ENCODE results near the gene USHBP1.

USHBP1 gene

GRCh38 chr19:17237747-17238706 lies 26.5 kb downstream of the USHBP1 start:
- no peak for DNase-seq (ENCODE audit: low read depth)

DNA sequence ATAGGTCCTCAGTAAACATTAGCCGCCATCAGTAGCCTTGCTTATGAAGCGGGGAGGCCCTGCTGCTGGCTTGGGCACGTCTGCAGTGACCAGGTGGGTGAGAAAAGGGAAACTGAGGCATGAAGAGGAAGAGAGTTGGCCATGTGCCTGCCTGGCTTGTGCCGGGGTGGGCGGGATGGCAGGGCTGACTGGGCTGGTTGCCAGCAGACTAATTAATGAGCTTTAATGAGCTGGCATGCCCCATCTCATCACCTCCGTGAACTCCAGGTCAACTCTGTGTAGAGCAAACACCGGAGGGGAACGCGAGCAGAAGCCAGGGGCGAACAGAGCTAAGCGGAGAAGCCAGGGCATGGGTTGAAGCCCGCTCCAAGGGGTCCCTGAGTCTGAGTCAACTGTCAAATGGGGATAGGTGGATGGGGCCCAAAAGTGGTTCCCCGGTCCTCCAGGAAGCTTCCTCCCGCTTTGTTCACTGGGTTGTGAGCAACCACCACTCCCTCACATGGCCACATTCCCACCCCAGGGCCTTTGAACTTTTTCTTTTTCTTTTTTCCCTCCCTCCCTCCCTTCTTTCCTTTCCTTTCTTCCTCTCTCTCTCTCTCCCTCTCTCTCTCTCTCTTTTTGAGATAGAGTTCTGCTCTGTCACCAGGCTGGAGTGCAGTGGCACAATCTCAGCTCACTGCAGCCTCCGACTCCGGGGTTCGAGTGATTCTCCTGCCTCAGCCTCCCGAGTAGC lies 27.6 kb downstream of the USHBP1 start:
- DNase-seq (ENCODE audit: low read depth) = no peak

GRCh38 chr19:17235971-17236777 lies 28.4 kb downstream of the USHBP1 start:
- no peak for DNase-seq (ENCODE audit: low read depth)

- peak; percentile 51 for DNase-seq (ENCODE audit: low read depth)
Measured at GRCh38 chr19:17235300-17235970, 29.1 kb downstream of the USHBP1 start.

DNA sequence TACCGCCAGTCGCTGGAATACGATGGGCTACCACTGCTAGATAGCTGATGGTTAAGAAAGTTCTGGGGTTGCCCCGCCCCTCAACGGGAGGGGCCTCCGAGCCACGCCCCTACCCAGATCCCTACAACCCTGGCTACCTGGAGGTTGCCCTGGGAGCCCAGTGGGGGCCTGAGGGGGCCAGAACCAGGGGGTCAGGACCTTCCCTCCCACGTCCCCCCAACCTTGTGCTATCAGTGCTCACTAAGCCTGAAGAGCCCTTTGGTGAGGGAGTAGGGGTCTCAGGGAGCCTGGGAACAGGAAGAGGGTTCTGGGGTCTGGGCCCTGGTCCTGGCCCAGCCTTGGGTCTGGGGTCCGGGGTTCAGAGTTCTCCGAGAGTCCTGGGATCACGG lies 29.6 kb downstream of the USHBP1 start:
- peak; percentile 54 for DNase-seq (ENCODE audit: low read depth)

DNA sequence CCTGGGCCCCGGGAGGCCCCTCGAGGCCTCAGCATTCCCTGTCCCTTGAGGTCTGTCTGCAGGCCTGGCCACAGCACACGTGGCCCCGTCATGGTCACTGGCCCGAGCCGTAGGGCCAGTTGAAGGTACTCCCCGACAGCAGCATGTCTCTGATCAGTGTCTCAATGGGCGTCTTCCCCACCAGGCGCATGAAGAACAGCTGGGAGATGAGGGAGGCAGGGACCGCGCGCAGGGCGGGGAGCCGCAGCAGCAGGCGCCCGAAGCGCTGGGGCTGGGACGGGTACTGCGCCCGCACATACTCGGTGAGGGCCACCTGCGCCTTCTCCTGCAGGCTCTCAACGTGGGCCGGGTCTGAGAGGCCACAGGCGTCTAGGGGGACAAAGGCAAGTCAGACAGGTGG lies 32.3 kb downstream of the USHBP1 start:
- DNase-seq (ENCODE audit: low read depth) = no peak

DNA sequence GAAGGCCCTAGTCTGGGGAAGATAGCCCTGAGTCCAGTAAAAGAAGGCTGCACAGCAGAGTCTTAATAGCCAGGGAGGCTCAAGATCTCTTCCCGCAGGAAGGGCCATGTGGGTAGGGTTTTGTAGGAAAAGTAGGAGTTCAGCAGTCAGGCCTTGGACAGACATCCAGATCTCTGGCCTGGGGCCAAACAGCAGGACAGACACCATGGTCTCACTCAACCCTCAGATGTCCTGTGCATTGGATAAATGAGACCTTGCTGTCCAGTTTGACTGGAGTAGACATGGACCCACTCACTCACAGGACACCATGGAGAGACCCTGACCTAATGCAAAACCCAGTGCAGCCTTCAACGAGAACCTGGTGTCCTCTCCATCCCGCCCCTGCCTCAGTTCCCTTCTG lies 34.7 kb downstream of the USHBP1 start:
- no peak for DNase-seq (ENCODE audit: low read depth)

DNA sequence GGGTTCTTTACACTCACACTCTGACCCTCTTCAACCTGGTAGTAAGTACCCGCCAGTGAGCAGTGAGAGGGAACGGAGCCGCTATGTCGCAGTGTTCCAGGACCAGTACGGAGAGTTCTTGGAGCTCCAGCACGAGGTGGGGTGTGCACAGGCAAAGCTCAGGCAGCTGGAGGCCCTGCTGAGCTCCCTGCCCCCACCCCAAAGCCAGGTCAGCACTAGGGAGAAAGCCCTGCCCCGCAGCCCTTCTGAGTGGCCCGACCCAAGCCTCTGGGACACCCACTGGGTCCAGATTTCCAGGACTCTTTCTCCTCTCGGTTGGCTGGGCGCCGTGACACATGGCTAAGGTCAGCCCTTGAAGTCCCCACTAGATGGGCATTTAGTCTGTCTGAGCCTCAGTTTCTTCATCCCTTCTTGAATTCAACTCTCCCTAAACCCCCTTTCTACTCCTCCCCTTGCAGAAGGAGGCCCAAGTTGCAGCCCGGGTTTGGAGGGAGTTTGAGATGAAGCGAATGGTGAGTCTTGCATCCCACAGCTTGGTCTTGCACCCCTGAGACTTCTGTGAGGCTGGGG lies 36.7 kb downstream of the USHBP1 start:
- DNase-seq (ENCODE audit: low read depth) = no peak

DNA sequence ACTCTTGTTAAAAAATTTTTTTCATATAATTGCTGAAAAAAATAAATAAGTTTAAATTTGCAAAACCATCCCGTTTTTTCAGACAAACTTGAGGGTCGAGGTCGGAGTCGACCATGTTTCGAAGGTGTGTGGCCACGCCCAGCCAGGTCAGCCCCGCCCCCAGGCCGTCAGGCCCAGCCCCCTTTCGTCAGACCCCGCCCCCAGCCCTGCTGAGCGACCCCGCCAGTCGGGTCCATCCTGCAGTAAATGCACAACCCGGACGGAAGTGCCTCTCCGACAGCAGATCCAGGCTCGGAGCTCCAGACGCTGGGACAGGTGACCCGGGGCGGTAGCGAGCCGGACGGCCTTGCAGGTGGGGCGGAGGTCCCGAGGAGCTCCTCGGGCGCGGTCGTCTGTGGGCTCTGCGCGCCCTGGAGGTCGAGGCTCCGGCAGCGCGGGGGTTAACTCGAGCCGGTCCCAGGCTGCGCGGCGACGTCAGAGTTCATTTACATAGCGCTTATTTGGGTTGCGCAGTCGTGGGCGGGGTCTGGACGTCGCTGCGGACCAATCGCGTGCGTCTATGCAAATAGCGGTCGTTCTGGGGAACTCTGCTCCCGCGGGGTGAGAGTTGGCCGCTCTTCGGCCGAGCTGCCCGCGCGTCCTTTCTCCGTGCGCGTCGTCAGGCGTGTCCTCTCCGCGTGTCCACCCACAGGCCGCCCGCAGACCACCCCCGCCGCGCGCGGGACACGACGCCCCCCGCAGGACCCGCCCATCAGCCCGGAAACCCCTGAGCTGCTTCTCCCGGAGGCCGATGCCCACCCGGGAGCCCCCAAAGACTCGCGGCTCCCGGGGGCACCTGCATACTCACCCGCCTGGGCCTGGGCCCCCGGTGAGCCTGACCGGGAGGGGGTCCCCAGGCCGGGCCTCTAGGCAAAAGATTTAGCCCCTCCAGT lies 38.3 kb downstream of the USHBP1 start, which contains the start of gene OCEL1:
OCEL1 (plus strand) TSS at position 225 of the 932 bp plus-strand sequence; CDS start at position 247, 22 bp downstream.
- DNase-seq (ENCODE audit: low read depth) = peak; percentile 96

- DNase-seq (ENCODE audit: low read depth) = no peak
Measured at GRCh38 chr19:17225053-17225452, 39.5 kb downstream of the USHBP1 start.

DNA sequence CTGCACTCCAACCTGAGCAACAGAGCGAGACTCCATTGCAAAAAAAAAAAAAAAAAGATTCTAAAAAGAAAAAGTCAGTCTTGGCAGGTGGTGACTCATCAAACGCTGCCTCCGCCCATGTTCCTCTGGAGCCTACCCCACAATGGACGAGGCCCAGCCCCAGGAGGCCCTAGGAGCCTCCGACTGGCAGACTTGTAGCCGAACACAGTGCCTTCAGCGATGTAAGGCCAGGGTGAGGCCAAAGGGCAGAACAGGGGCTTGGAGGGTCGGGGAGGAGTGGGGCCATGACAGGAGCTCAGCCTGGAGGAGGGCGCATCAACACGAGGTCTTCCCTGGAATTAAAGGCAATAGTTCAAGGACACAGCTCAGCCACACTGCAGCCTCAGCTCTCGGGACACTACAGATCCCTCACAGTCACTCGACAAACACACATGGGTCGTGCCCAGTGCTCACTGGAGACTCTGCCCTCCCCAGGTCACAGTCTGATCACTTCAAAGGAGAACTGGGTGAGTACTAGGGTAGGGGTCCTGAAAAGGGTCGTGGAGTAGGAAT lies 44.3 kb downstream of the USHBP1 start:
- DNase-seq (ENCODE audit: low read depth) = no peak

- DNase-seq (ENCODE audit: low read depth) = no peak
Measured at GRCh38 chr19:17219286-17219685, 45.3 kb downstream of the USHBP1 start.

- DNase-seq (ENCODE audit: low read depth) = no peak
Measured at GRCh38 chr19:17216058-17216670, 48.4 kb downstream of the USHBP1 start.

- peak; percentile 72 for DNase-seq (ENCODE audit: low read depth)
Measured at GRCh38 chr19:17215127-17215971, 49.2 kb downstream of the USHBP1 start, which contains the start of gene USE1. TSS of gene USE1 (plus strand) at chr19:17215357. CDS start at chr19:17215406, 49 bp downstream.

DNA sequence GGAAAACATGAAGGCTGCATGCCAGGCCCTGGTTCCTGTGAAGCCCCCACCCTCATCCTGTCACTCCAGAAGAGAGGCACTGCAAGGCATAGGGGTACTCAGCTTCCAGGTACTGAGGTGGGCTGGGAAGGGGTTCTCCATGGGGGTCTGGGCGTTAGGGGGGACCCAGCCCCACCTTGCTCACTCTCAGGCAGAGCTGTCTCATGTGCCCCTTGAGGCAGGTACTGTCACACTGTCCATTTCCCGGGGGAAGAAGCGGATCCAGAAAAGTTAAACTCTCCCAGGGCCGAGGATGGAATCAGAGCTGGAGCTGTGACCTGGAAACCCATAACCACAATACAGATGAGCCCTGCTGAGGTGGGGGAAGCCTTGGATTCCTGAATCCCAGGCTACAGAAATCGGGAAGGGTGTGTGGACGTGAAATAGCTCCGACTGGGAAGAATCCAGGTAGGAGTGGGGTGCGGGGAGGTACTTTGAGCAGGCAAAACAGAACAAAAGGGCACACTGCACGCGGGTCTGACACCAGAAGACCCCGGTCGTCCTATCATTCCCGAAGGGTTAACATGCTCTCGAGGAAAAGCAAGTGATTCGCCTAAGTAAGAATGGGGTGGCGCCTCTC lies 49.9 kb downstream of the USHBP1 start:
- DNase-seq (ENCODE audit: low read depth) = no peak

DNA sequence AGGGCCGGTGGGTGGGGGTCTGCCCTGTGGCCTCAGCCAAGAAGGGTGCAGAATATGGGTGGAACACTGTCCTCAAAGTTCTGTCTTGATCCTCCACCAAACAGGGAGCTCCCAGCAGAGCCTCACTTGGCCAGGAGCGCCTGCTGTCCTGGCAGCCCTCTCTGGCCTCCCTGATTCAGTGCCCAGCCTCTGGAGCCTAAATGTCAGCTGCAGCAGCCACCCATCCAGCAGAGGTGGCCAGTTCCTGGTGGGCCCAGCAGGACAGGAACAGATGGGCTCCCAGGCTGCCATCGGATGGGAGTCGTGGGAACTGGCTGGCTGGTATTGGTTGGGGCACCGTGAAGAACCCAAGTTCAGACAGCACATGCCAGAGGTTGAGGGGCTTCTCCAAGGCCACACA lies 51.2 kb downstream of the USHBP1 start:
- no peak for DNase-seq (ENCODE audit: low read depth)

DNA sequence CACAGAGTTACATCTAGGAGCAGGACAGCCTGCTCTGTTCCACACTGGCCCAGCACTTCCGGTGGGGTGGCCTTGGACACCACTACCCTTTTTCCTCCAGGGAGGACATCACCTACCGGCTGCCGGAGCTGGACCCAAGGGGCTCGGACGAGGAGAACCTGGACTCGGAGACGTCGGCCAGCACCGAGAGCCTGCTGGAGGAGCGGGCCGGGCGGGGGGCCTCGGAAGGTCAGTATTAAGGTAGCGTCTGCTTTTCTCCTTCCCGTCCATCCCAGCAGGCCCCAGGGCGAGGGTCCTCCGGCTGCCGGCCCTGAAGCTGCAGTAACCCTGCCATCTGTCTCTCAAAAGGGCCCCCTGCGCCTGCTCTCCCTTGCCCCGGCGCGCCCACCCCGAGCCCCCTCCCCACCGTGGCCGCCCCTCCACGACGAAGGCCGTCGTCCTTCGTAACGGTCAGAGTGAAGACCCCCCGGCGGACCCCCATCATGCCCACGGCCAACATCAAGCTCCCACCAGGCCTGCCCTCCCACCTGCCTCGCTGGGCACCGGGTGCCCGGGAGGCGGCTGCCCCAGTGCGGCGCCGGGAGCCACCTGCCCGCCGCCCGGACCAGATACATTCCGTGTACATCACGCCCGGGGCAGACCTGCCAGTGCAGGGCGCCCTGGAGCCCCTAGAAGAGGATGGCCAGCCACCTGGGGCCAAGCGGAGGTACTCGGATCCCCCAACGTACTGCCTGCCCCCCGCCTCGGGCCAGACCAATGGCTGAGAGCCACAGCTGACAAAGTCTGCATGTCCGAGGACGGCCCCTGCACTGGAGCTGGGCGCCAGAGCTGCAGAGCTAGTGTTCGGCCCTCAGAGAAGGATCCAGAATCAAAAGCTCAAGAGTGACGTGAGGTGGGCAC lies 52.7 kb downstream of the USHBP1 start:
- no peak for DNase-seq (ENCODE audit: low read depth)

All from stimulated activated CD8-positive, alpha-beta memory T cell treated with anti-CD3 and anti-CD28 coated beads, Interleukin-4, amount 100 ng/mL, for 24 hours (primary cell).